Body of pancreas (tissue), 4 donors: ENCODE data around the gene INSR. TPM values are rescaled to one million over a fixed set of nuclear protein-coding genes. Genes with fewer than 3 reads are reported as not detected.

ENCODE experiments used
- ATAC-seq: fragments of 150-250 bp; one replicate; pipeline ENCODE4 v1.9.1; 2016
- DNase-seq, 4 donors: peaks; one replicate each; pipeline ENCODE4 v3.0.0-alpha.2; 2019
- H3K27ac ChIP-seq, 4 donors: fragments of 200-600 bp; sonication (generic); 1 replicate in 3 of 4; 2 replicates in 1 of 4; pipeline versions ENCODE4 v1.5.1 to v1.6.1; 2016 to 2019; ENCODE audit warnings: mild to moderate bottlenecking in 1 of 4, mixed read lengths in 1 of 4, moderate library complexity in 1 of 4
- H3K27me3 ChIP-seq, 2 donors: fragments of 200-600 bp; sonication (generic); one replicate each; pipeline ENCODE4 v1.6.0; 2016; ENCODE audit warnings: mild to moderate bottlenecking in 1 of 2
- H3K36me3 ChIP-seq, 2 donors: fragments of 200-600 bp; sonication (generic); replicated peaks in 1 of 2; 2 replicates each; pipeline ENCODE4 v1.5.1; 2016; ENCODE audit warnings: low read depth in 2 of 2; ENCODE audit not compliant: insufficient read depth in 1 of 2
- H3K4me1 ChIP-seq: fragments of 200-600 bp; sonication (generic); one replicate; pipeline ENCODE4 v1.6.0; 2016
- H3K4me3 ChIP-seq, 2 donors: fragments of 200-600 bp; sonication (generic); 1 replicate in 1 of 2; 2 replicates in 1 of 2; pipeline ENCODE4 v1.5.1; 2016 to 2019
- H3K9me3 ChIP-seq, 3 donors: fragments of 200-600 bp; sonication (generic); 1 replicate in 2 of 3; 2 replicates in 1 of 3; pipeline ENCODE4 v1.5.1; 2016
- CTCF ChIP-seq, 7 experiments: fragments of 450-650 bp in 4 of 7; fragments of 200-600 bp in 3 of 7; sonication (generic) in 3 of 7; IDR thresholded peaks; one replicate each; pipeline ENCODE4 v1.5.1; 2016 to 2019; ENCODE audit warnings: antibody characterized with exemption in 7 of 7
- POLR2A ChIP-seq, 3 donors: fragments of 450-650 bp; IDR thresholded peaks; one replicate each; pipeline ENCODE4 v1.6.1; 2016; ENCODE audit warnings: antibody characterized with exemption in 3 of 3, mild to moderate bottlenecking in 2 of 3
- WGBS, 2 donors: methylation state at CpG; one replicate each; pipeline ENCODE4 v1.1.5; 2017; 5-methylcytosine and 5-hydroxymethylcytosine counted together
- intact Hi-C: fragments of 100-400 bp; cut with DNase I; formaldehyde crosslinking; loops from one replicate; pipeline ENCODE4 v1.15.1; 2023
- total RNA-seq, 2 donors: library from RNA; depleted of rRNA; stranded (reverse); fragments of >200 nt; gene quantifications; one replicate each; pipeline ENCODE4 v1.1.0, GENCODE V29; 2016

Gene INSR
- total RNA-seq, 2 donors from 2014 or later = 243 to 284 TPM

- Histone ChIP-seq H3K27ac (peak overlapping the region; percentile 65 to 81 (median 74)), H3K4me1 (peaks cover 70% of the 10 kb centered on the region), H3K27me3 (no peaks in the 10 kb centered on the region), H3K36me3 (no peaks in the 10 kb centered on the region), H3K9me3 (no peaks in the 10 kb centered on the region), H3K4me3 (no peak overlapping the region)
- intact Hi-C loops = no loop called here
- no peak for TF ChIP-seq CTCF (IDR thresholded peaks at IDR 0.05)
- no peak for TF ChIP-seq POLR2A (IDR thresholded peaks at IDR 0.05)
- DNase-seq (peak; percentile 73 to 85 (median 80)), ATAC-seq (peak; percentile 84)
- WGBS, 2 donors = 11 to 22% methylated on average over 4 to 18 of the region's 18 CpGs
These were observed 70.0 kb downstream of the INSR start for GRCh38 chr19:7224209-7224686.

- intact Hi-C loops = no loop called here
- TF ChIP-seq POLR2A (IDR thresholded peaks at IDR 0.05) (no peak), CTCF (IDR thresholded peaks at IDR 0.05) (no peak)
- no peaks in the 10 kb centered on the region for H3K36me3 ChIP-seq
- WGBS, 2 donors = 100% methylated on average over 1 of the region's 1 CpG
- no peak overlapping the region for H3K4me3 ChIP-seq
- DNase-seq (no peak), ATAC-seq (no peak)
- no peaks in the 10 kb centered on the region for H3K9me3 ChIP-seq
- H3K4me1 ChIP-seq = peaks cover 78% of the 10 kb centered on the region
- H3K27ac ChIP-seq = peak overlapping the region in 3 of 4 donors; percentile 73 to 81 (median 74)
- H3K27me3 ChIP-seq = no peaks in the 10 kb centered on the region
These were observed 70.8 kb downstream of the INSR start for GRCh38 chr19:7223429-7223828.

GRCh38 chr19:7219056-7219455 is 75.2 kb downstream of the INSR start:
- TF ChIP-seq CTCF (IDR thresholded peaks at IDR 0.05) (no peak), POLR2A (IDR thresholded peaks at IDR 0.05) (no peak)
- Histone ChIP-seq H3K27ac (peak overlapping the region in 3 of 4 donors; percentile 43 to 56 (median 56)), H3K4me1 (peaks cover 69% of the 10 kb centered on the region), H3K36me3 (no peaks in the 10 kb centered on the region), H3K9me3 (no peaks in the 10 kb centered on the region), H3K27me3 (no peaks in the 10 kb centered on the region), H3K4me3 (no peak overlapping the region)
- WGBS, 2 donors = 75 to 85% methylated on average over 2 of the region's 2 CpGs
- no peak for ATAC-seq
- intact Hi-C loops = no loop called here
- DNase-seq = no peak

- H3K4me3 ChIP-seq = no peak overlapping the region
- WGBS, 2 donors = 72 to 76% methylated on average over 6 of the region's 6 CpGs
- DNase-seq (no peak), ATAC-seq (no peak)
- H3K9me3 ChIP-seq = no peaks in the 10 kb centered on the region
- no peaks in the 10 kb centered on the region for H3K27me3 ChIP-seq
- H3K27ac ChIP-seq = peak overlapping the region in 2 of 4 donors; percentile 0 to 56
- intact Hi-C loops = no loop called here
- H3K36me3 ChIP-seq = no peaks in the 10 kb centered on the region
- H3K4me1 ChIP-seq = peaks cover 69% of the 10 kb centered on the region
- TF ChIP-seq CTCF (IDR thresholded peaks at IDR 0.05) (no peak), POLR2A (IDR thresholded peaks at IDR 0.05) (no peak)
These were observed 76.4 kb downstream of the INSR start for GRCh38 chr19:7217861-7218260.

- DNase-seq (peak in 3 of 4 donors; percentile 49 to 51 (median 50)), ATAC-seq (no peak)
- 58 to 73% methylated on average over 14 to 15 of the region's 15 CpGs for WGBS, 2 donors
- TF ChIP-seq CTCF (IDR thresholded peaks at IDR 0.05) (no peak), POLR2A (IDR thresholded peaks at IDR 0.05) (no peak)
- intact Hi-C loops = no loop called here
- Histone ChIP-seq H3K4me1 (peaks cover 73% of the 10 kb centered on the region), H3K9me3 (no peaks in the 10 kb centered on the region), H3K27me3 (no peaks in the 10 kb centered on the region), H3K27ac (peak overlapping the region; percentile 23 to 96 (median 92)), H3K36me3 (no peaks in the 10 kb centered on the region), H3K4me3 (no peak overlapping the region)
These were observed 77.8 kb downstream of the INSR start for GRCh38 chr19:7216373-7216902.
